GM12801 (cell line): ENCODE data around the gene MS4A15.

Source experiments
- CTCF ChIP-seq: IDR thresholded peaks from one replicate; pipeline ENCODE4 v1.5.1; 2011; ENCODE audit warnings: control low read depth; ENCODE audit not compliant: insufficient read length; ENCODE audit errors: extremely low read depth

The MS4A15 gene

GRCh38 chr11:60754887-60755286 is 1.8 kb upstream of the MS4A15 start:
- TF ChIP-seq CTCF: no peak

GRCh38 chr11:60757231-60757800 is 649 bp downstream of the MS4A15 start:
- TF ChIP-seq CTCF: no peak

- TF ChIP-seq CTCF: no peak
These were observed 4.9 kb downstream of the MS4A15 start for GRCh38 chr11:60761436-60762190.

- no peak for TF ChIP-seq CTCF
These were observed 6.4 kb downstream of the MS4A15 start for GRCh38 chr11:60762851-60763691.

- no peak for TF ChIP-seq CTCF
These were observed 7.2 kb downstream of the MS4A15 start for GRCh38 chr11:60763692-60764369.

- TF ChIP-seq CTCF: no peak
These were observed 8.2 kb downstream of the MS4A15 start for GRCh38 chr11:60764879-60765278.

- TF ChIP-seq CTCF: no peak
These were observed 8.7 kb downstream of the MS4A15 start for GRCh38 chr11:60765355-60765754.
